ENCODE measurements around the gene CFAP141.

Gene CFAP141

GRCh38 chr1:154206196-154206595 lies at the start of gene CFAP141:
TSS of gene CFAP141 (minus strand) at chr1:154206333. CDS start at chr1:154206307, 26 bp downstream.
- no peaks in the 10 kb centered on the region for H3K27me3 ChIP-seq (ENCODE audit: control insufficient read depth, insufficient read depth, low read length)
- no peak within 1 kb of the TSS for H3K4me3 ChIP-seq (ENCODE audit: low read depth, low read length)
- H3K9me3 ChIP-seq (ENCODE audit: control insufficient read depth, low read length) = no peaks in the 10 kb centered on the region
- H3K4me2 ChIP-seq (ENCODE audit: low read length) = no peak within 1 kb of the TSS
- H3K4me1 ChIP-seq = no peaks in the 10 kb centered on the region
- no peak within 1 kb of the TSS for H3K27ac ChIP-seq
- no peaks in the 10 kb centered on the region for H3K79me2 ChIP-seq
- no peak within 1 kb of the TSS for H2AFZ ChIP-seq
- TF ChIP-seq CTCF (IDR thresholded peaks at IDR 0.05) = no peak
- no peak within 1 kb of the TSS for H3K9ac ChIP-seq
- H3K36me3 ChIP-seq (ENCODE audit: control insufficient read depth, insufficient read depth, low read length) = no peaks in the 10 kb centered on the region

- no peak for TF ChIP-seq CTCF (IDR thresholded peaks at IDR 0.05)
- no peaks in the 10 kb centered on the region for H3K79me2 ChIP-seq
- no peak overlapping the region for H3K4me3 ChIP-seq (ENCODE audit: low read depth, low read length)
- no peaks in the 10 kb centered on the region for H3K36me3 ChIP-seq (ENCODE audit: control insufficient read depth, insufficient read depth, low read length)
- H3K9me3 ChIP-seq (ENCODE audit: control insufficient read depth, low read length) = no peaks in the 10 kb centered on the region
- no peak overlapping the region for H3K4me2 ChIP-seq (ENCODE audit: low read length)
- no peaks in the 10 kb centered on the region for H3K27me3 ChIP-seq (ENCODE audit: control insufficient read depth, insufficient read depth, low read length)
- no peak overlapping the region for H3K9ac ChIP-seq
- no peak overlapping the region for H2AFZ ChIP-seq
- H3K4me1 ChIP-seq = no peaks in the 10 kb centered on the region
- H3K27ac ChIP-seq = no peak overlapping the region
Measured at GRCh38 chr1:154253671-154254070, 47.5 kb upstream of the CFAP141 start.

- no peak overlapping the region for H3K4me3 ChIP-seq (ENCODE audit: low read depth, low read length)
- no peaks in the 10 kb centered on the region for H3K36me3 ChIP-seq (ENCODE audit: control insufficient read depth, insufficient read depth, low read length)
- no peak overlapping the region for H3K27ac ChIP-seq
- no peak overlapping the region for H3K9ac ChIP-seq
- H3K79me2 ChIP-seq = peaks cover 3% of the 10 kb centered on the region
- no peak for TF ChIP-seq CTCF (IDR thresholded peaks at IDR 0.05)
- H3K9me3 ChIP-seq (ENCODE audit: control insufficient read depth, low read length) = no peaks in the 10 kb centered on the region
- H3K27me3 ChIP-seq (ENCODE audit: control insufficient read depth, insufficient read depth, low read length) = no peaks in the 10 kb centered on the region
- no peak overlapping the region for H2AFZ ChIP-seq
- no peak overlapping the region for H3K4me2 ChIP-seq (ENCODE audit: low read length)
- no peaks in the 10 kb centered on the region for H3K4me1 ChIP-seq
Measured at GRCh38 chr1:154241703-154242351, 35.7 kb upstream of the CFAP141 start.

- Histone ChIP-seq H3K27ac (no peak overlapping the region), H2AFZ (no peak overlapping the region), H3K27me3 (ENCODE audit: control insufficient read depth, insufficient read depth, low read length) (no peaks in the 10 kb centered on the region), H3K9me3 (ENCODE audit: control insufficient read depth, low read length) (no peaks in the 10 kb centered on the region), H3K79me2 (peaks cover 10% of the 10 kb centered on the region), H3K4me1 (no peaks in the 10 kb centered on the region), H3K4me2 (ENCODE audit: low read length) (no peak overlapping the region), H3K4me3 (ENCODE audit: low read depth, low read length) (no peak overlapping the region), H3K36me3 (ENCODE audit: control insufficient read depth, insufficient read depth, low read length) (no peaks in the 10 kb centered on the region), H3K9ac (no peak overlapping the region)
- no peak for TF ChIP-seq CTCF (IDR thresholded peaks at IDR 0.05)
Measured at GRCh38 chr1:154240294-154240833, 34.2 kb upstream of the CFAP141 start.

GRCh38 chr1:154239491-154239890 lies 33.4 kb upstream of the CFAP141 start:
- Histone ChIP-seq H3K27me3 (ENCODE audit: control insufficient read depth, insufficient read depth, low read length) (no peaks in the 10 kb centered on the region), H3K36me3 (ENCODE audit: control insufficient read depth, insufficient read depth, low read length) (no peaks in the 10 kb centered on the region), H3K4me2 (ENCODE audit: low read length) (no peak overlapping the region), H3K9ac (no peak overlapping the region), H3K27ac (no peak overlapping the region), H3K79me2 (peaks cover 17% of the 10 kb centered on the region), H3K4me1 (no peaks in the 10 kb centered on the region), H3K9me3 (ENCODE audit: control insufficient read depth, low read length) (no peaks in the 10 kb centered on the region), H3K4me3 (ENCODE audit: low read depth, low read length) (no peak overlapping the region), H2AFZ (no peak overlapping the region)
- TF ChIP-seq CTCF (IDR thresholded peaks at IDR 0.05) = no peak

Measured in parathyroid adenoma (tissue), 2 donors.